PFSK-1 (cell line): ENCODE results near the gene LCE3E.

Source experiments
- FOXP2 ChIP-seq: optimal IDR thresholded peaks from 2 replicates; pipeline ENCODE3; 2011; ENCODE audit warnings: borderline replicate concordance, control low read depth, inconsistent platforms; ENCODE audit not compliant: insufficient read depth; ENCODE audit errors: extremely low read length, extremely low read depth
- POLR2AphosphoS5 ChIP-seq: IDR thresholded peaks from 2 replicates; pipeline ENCODE4 v1.6.1; 2012; ENCODE audit warnings: low read depth, mild to moderate bottlenecking, control low read depth, low read length, moderate library complexity
- REST ChIP-seq, 2 experiments: IDR thresholded peaks; 2 replicates each; pipeline versions ENCODE4 v1.6.1 to v1.8.0; 2011 to 2012; ENCODE audit warnings: low read depth in 2 of 2, low read length in 2 of 2, control low read depth in 1 of 2, inconsistent platforms in 1 of 2, mild to moderate bottlenecking in 1 of 2, moderate library complexity in 1 of 2; ENCODE audit not compliant: insufficient read depth in 1 of 2
- SIN3A ChIP-seq: IDR thresholded peaks from 2 replicates; pipeline ENCODE4 v1.6.1; 2012; ENCODE audit warnings: mild to moderate bottlenecking, low read length, moderate library complexity, borderline replicate concordance; ENCODE audit not compliant: insufficient read depth
- TAF1 ChIP-seq: IDR thresholded peaks from 2 replicates; pipeline ENCODE4 v1.6.1; 2012; ENCODE audit warnings: low read length, control low read depth, borderline replicate concordance; ENCODE audit not compliant: insufficient read depth

Gene LCE3E

GRCh38 chr1:152516082-152516481 is 50.5 kb downstream of the LCE3E start:
- no peak for TF ChIP-seq REST (IDR thresholded peaks at IDR 0.05; ENCODE audit: insufficient read depth in 1 of 2, low read depth in 2 of 2, low read length in 2 of 2)
- TF ChIP-seq POLR2AphosphoS5: no peak
- TF ChIP-seq FOXP2: no peak
- no peak for TF ChIP-seq SIN3A
- no peak for TF ChIP-seq TAF1
